Sigmoid colon (tissue), 3 donors: ENCODE data around the gene BBS1.

Experiments used
- POLR2A ChIP-seq, 2 donors: fragments of 450-650 bp; IDR thresholded peaks; one replicate each; pipeline ENCODE4 v1.6.1; 2016; ENCODE audit warnings: antibody characterized with exemption in 2 of 2, mild to moderate bottlenecking in 2 of 2, moderate library complexity in 2 of 2
- TF ChIP-seq, protein P1 (sequence below), 4 experiments: fragments of 450-650 bp in 3 of 4; fragments of 200-600 bp in 1 of 4; IDR thresholded peaks; one replicate each; pipeline ENCODE4 v1.5.1; 2016 to 2019; ENCODE audit warnings: antibody characterized with exemption in 4 of 4, mild to moderate bottlenecking in 3 of 4, moderate library complexity in 2 of 4

DNA sequence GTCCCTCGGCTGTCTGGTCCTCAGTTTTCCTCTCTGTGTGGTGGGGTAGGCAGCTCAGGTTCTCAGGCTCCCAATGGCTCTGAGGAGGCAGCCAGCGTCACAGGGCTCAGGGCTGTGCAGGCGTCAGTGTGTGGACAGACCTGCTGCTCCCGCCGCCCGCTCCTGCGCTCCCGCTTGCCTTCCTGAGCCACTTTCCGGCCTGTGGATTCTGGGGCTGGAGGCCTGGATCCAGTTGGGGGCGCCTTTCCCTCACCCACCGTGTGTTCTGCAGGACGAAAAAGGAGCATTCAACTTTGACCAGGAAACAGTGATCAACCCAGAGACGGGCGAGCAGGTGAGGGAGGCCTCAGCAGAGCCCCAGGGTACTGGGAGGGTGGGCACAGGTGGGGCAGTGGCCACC is 15.5 kb upstream of the BBS1 start:
- TF ChIP-seq, protein P1, sequence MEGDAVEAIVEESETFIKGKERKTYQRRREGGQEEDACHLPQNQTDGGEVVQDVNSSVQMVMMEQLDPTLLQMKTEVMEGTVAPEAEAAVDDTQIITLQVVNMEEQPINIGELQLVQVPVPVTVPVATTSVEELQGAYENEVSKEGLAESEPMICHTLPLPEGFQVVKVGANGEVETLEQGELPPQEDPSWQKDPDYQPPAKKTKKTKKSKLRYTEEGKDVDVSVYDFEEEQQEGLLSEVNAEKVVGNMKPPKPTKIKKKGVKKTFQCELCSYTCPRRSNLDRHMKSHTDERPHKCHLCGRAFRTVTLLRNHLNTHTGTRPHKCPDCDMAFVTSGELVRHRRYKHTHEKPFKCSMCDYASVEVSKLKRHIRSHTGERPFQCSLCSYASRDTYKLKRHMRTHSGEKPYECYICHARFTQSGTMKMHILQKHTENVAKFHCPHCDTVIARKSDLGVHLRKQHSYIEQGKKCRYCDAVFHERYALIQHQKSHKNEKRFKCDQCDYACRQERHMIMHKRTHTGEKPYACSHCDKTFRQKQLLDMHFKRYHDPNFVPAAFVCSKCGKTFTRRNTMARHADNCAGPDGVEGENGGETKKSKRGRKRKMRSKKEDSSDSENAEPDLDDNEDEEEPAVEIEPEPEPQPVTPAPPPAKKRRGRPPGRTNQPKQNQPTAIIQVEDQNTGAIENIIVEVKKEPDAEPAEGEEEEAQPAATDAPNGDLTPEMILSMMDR (IDR thresholded peaks at IDR 0.05) = no peak
- no peak for TF ChIP-seq POLR2A (IDR thresholded peaks at IDR 0.05)
